Lung microvascular endothelial cell (primary cell): ENCODE data around the gene CNTNAP2. TPM values are rescaled to one million over a fixed set of nuclear protein-coding genes. Genes with fewer than 3 reads are reported as not detected.
"Not testable (repeated sequence)": the region's sequence is repeated elsewhere in the genome, so short reads cannot be mapped to it uniquely, and the experiment has no call there.

Experiments used
- DNase-seq, 2 donors: peaks; one replicate each; pipeline versions ENCODE4 v3.0.0 to v3.0.0-alpha.2; 2010; ENCODE audit warnings: low read depth in 2 of 2
- total RNA-seq: library from RNA; depleted of rRNA; stranded (reverse); fragments of >200 nt; gene quantifications from 2 replicates; pipeline ENCODE4 v1.2.1, GENCODE V29; 2014

The CNTNAP2 gene
- total RNA-seq, 1 donor from 2014 or later: under 0.01 TPM

GRCh38 chr7:147721962-147722830 is 1605.6 kb downstream of the CNTNAP2 start:
- DNase-seq: no peak

GRCh38 chr7:147723536-147723935 is 1606.9 kb downstream of the CNTNAP2 start:
- DNase-seq: no peak

DNA sequence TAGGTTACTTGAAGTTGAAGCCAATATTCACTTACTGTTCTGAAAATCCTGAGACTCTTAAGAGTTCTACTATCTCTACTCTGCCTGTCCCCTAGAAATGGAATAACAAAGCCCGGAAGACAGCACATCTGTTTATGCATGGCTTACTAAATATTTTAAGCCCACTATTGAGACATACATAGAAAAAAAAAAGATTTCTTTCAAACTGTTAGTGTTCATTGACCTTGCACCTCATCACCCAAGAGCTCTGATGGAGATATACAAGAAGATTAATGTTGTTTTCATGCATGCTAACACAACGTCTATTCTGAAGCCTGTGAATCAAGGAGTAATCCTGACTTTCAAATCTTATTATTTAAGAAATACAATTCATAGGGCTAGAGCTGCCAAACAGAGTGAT is 1614.7 kb downstream of the CNTNAP2 start:
- DNase-seq: no peak

GRCh38 chr7:147737559-147738214 is 1621.1 kb downstream of the CNTNAP2 start:
- DNase-seq: not testable (repeated sequence)

GRCh38 chr7:147742301-147742700 is 1625.7 kb downstream of the CNTNAP2 start:
- DNase-seq: no peak

DNA sequence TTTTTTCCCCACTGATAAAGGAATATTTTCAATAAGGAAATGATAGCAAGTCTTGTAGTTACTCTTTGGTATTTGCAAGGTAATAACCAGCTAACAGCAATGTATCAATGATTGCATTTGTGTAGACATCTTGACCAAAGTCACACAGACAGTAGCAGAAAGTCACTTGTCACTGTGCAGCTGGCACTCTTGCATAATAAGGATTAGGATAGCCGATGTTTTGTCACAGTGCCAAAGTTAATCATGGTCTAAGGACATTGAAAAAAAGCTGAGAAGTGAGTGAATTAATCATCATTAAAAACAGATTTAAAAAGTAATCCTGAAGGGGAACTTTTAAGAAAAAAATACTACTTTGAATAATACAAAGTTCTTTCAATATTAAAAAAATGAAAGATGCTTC is 1639.7 kb downstream of the CNTNAP2 start:
- no peak for DNase-seq

- DNase-seq: no peak
Measured at GRCh38 chr7:147759327-147759943, 1642.8 kb downstream of the CNTNAP2 start.

GRCh38 chr7:147765301-147765700 is 1648.7 kb downstream of the CNTNAP2 start:
- DNase-seq: no peak

- no peak for DNase-seq
Measured at GRCh38 chr7:147771344-147771743, 1654.7 kb downstream of the CNTNAP2 start.

DNA sequence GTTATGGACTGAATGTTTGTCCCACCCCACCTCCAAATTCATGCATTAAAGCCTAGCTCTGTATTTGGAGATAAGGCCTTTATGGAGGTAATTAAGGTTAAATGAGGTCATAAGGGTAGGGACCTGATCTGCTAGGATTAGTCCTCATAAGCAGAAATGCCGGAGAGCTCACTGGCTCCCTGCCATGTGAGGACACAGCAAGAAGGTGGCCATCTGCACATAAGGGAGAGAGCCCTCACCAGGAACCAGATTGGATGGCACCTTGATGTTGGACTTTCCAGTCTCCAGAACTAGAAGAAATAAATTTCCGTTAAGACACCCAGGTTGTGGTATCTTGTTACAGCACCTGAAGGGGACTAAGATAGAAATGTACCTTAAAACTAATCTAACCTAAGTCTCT is 1657.9 kb downstream of the CNTNAP2 start:
- DNase-seq: no peak

- no peak for DNase-seq
Measured at GRCh38 chr7:147775516-147776284, 1659.1 kb downstream of the CNTNAP2 start.

DNA sequence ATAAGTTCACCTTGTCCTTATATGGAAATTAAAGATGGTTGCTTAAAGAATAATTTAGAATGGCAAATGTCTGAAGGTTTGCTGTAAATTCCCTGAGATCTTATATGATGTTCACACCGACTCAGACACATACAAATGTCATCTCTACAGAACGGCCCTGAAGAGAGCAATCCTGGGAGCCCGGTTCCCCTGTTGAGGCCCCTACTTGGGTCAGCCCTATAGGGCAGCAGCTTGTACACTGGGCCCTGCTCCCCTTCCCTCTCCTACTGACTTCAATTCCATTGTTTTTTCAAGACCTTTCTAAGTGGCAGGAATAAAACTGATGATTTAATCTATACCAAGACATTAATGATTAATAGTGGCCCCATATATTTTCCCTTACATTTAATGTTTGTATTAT is 1660.7 kb downstream of the CNTNAP2 start:
- DNase-seq: no peak

GRCh38 chr7:147779949-147780348 is 1663.3 kb downstream of the CNTNAP2 start:
- no peak for DNase-seq

GRCh38 chr7:147796581-147796980 is 1680.0 kb downstream of the CNTNAP2 start:
- DNase-seq: no peak

DNA sequence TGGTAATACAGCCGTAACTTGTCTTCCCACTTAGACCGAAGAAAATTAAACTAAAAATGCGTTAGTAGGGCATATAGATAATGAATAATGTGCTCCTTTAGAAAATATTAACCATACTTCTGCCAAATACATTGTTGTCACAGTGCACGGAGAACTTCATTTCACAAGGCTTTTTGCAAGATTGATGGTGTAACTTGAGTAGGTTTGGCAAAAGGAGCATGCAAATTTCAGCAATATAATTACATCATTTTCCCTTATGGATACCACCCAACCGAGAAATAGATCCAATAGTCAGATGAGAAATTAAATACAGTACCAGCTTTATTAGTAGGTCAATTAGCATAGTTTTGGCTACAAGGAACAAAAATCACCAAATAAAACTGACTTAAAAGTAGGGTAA is 1681.4 kb downstream of the CNTNAP2 start:
- DNase-seq: no peak

DNA sequence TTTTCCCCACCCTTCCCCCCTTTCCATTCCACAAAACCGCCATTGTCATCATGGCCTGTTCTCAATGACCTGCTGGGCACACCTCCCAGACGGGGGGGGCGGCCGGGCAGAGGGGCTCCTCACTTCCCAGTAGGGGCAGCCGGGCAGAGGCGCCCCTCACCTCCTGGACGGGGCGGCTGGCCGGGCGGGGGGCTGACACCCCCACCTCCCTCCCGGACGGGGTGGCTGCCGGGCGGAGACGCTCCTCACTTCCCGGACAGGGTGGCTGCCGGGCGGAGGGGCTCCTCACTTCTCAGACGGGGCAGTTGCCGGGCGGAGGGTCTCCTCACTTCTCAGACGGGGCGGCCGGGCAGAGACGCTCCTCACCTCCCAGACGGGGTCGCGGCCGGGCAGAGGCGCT is 1685.2 kb downstream of the CNTNAP2 start:
- DNase-seq: not testable (repeated sequence)

DNA sequence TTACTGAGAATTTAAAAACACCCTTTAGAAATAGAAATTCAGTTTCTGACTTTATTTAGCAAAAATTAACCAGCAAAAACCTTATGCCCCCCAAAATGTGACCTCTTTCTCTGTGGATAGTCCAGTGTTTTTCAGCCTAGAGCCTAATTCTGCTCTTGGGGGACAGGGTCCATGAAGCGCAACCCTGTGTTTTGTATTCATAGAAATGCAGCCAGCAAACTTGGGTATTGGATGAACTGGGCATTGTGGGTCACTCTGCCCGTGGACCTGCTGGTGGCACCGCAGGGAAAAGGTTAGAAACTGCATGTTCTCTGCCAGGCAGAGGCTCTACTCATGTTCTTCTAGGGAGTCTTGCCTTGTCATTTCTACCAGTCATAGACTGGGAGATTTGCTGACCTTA is 1686.5 kb downstream of the CNTNAP2 start:
- DNase-seq: no peak

DNA sequence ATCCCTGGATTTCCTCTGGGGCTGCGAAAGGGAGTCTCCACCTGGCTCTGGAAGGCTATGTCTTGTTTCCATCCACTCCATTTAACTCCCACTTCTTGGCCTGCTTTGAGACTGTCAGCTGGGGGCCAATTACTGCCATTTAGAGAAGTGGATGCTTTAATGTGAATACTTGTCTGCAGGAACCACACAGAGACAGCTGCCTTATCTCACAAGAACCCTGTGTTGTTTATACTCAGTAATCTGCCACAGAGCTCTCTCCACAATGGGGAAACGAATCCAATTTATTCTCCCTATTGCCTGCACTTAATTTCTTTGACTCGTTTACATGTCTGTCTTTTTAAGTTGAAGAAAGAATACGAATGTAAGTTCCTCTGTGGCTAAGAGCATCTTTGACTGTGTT is 1687.0 kb downstream of the CNTNAP2 start:
- no peak for DNase-seq

- no peak for DNase-seq
Measured at GRCh38 chr7:147804032-147804431, 1687.4 kb downstream of the CNTNAP2 start.

DNA sequence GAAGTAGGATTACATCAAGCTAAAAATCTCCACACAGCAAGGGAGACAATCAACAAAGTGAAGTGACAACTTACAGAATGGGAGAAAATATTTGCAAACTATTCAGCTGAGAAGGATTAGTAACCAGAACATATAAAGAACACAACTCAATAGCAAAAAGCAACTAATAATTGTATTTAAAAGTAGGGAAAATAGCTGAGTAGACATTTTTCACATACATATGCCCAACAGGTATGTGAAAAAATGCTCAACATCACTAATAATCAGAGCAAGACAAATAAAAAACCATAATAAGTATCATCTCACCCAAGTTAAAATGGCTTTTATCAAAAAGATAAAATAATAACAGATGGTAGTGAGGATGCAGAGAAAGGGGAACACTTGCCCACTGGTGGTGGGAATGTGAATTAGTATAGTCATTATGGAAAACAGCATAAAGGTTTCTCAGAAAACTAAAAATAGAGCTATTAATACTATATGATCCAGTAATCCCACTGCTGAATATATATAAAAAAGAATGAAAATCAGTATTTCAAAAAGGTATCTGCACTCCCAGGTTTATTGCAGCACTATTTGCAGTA is 1689.5 kb downstream of the CNTNAP2 start:
- no peak for DNase-seq

- DNase-seq: no peak
Measured at GRCh38 chr7:147809786-147810185, 1693.2 kb downstream of the CNTNAP2 start.
